ENCODE results near the gene CPS1.

Gene CPS1

DNA sequence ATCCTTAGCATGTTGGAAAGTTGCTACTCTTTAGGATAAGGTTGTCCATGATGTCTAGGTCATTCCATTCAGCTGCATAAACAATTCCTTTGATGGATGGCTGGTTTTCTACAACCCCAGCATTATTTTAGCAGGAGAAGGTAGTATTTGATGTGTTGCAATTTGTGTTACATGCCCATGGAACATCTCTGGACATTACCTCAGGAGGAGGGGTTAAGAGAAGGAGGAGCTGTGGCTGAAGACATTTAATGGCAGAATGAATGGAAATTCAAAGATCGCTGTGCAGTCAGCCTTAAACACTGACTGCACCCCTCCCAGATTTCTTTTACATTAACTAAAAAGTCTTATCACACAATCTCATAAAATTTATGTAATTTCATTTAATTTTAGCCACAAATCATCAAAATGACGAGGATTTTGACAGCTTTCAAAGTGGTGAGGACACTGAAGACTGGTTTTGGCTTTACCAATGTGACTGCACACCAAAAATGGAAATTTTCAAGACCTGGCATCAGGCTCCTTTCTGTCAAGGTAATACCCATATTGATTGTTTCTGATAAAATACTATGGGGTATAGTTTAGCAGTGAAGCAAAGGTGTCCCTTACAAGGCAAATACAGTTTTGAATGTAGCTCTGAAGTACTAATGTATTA, at the start of gene CPS1:
Gene CPS1, plus strand, starts transcription at position 271 of the 652 bp plus-strand sequence. Its CDS starts 135 bp downstream, at position 406.
- ChIA-PET POLR2A (no interaction called here), CTCF (no interaction called here)
- no peak for DNase-seq (ENCODE audit: extremely low spot score)
- TF ChIP-seq BHLHE40 (IDR thresholded peaks at IDR 0.05; ENCODE audit: borderline replicate concordance) (no peak), ELF4 (IDR thresholded peaks at IDR 0.05) (no peak), SUZ12 (IDR thresholded peaks at IDR 0.05) (no peak), TARDBP (IDR thresholded peaks at IDR 0.05) (no peak), HDGF (IDR thresholded peaks at IDR 0.05; ENCODE audit: borderline replicate concordance) (no peak), FOXA1 (IDR thresholded peaks at IDR 0.05) (no peak), CTBP1 (IDR thresholded peaks at IDR 0.05; ENCODE audit: borderline replicate concordance) (no peak)

- ChIA-PET CTCF (no interaction called here), POLR2A (no interaction called here)
- no peak for TF ChIP-seq FOXA1 (IDR thresholded peaks at IDR 0.05)
- no peak for TF ChIP-seq HDGF (IDR thresholded peaks at IDR 0.05; ENCODE audit: borderline replicate concordance)
- TF ChIP-seq ELF4 (IDR thresholded peaks at IDR 0.05): no peak
- TF ChIP-seq BHLHE40 (IDR thresholded peaks at IDR 0.05; ENCODE audit: borderline replicate concordance): no peak
- TF ChIP-seq ZNF384 (IDR thresholded peaks at IDR 0.05): no peak
- no peak for TF ChIP-seq FOXM1 (IDR thresholded peaks at IDR 0.05; ENCODE audit: borderline replicate concordance)
- TF ChIP-seq LEF1 (IDR thresholded peaks at IDR 0.05; ENCODE audit: borderline replicate concordance): no peak
- DNase-seq (ENCODE audit: extremely low spot score): no peak
These were observed 40.5 kb upstream of the CPS1 start for GRCh38 chr2:210515911-210516310.

- no peak for DNase-seq (ENCODE audit: extremely low spot score)
- POLR2A ChIA-PET: no interaction called here
- TF ChIP-seq ZNF384 (IDR thresholded peaks at IDR 0.05): no peak
- TF ChIP-seq FOXM1 (IDR thresholded peaks at IDR 0.05; ENCODE audit: borderline replicate concordance): no peak
- no peak for TF ChIP-seq BHLHE40 (IDR thresholded peaks at IDR 0.05; ENCODE audit: borderline replicate concordance)
- no peak for TF ChIP-seq L3MBTL2 (conservative IDR thresholded peaks at IDR 0.05)
- no peak for TF ChIP-seq ARNT (IDR thresholded peaks at IDR 0.05)
- TF ChIP-seq SP1 (IDR thresholded peaks at IDR 0.05): no peak
- TF ChIP-seq FOXA1 (IDR thresholded peaks at IDR 0.05): no peak
- TF ChIP-seq PKNOX1 (IDR thresholded peaks at IDR 0.05): no peak
- CTCF ChIA-PET: no interaction called here
These were observed 39.1 kb upstream of the CPS1 start for GRCh38 chr2:210517264-210517663.

DNA sequence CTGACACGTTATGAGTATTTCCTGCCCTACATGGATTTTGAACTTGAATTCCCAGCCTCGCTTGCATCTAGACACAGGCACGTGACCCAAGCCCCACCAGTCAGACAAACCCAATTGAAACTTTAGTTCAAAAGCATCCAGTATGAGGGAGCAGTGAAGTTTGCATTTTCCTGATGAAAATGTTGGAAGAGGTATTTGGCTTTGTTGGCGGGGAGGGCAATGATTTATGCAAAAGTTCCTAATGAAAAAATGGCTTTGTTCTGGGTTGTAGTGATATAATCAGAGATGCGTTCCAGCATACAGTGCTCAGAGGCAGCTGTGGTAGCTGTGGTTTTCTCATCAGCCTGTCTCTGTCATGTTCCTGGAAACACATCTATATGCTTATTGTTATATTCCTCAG, 36.8 kb upstream of the CPS1 start:
- DNase-seq (ENCODE audit: extremely low spot score): no peak
- TF ChIP-seq HDGF (IDR thresholded peaks at IDR 0.05; ENCODE audit: borderline replicate concordance): no peak
- TF ChIP-seq NFRKB (IDR thresholded peaks at IDR 0.05): no peak
- no peak for TF ChIP-seq LEF1 (IDR thresholded peaks at IDR 0.05; ENCODE audit: borderline replicate concordance)
- no peak for TF ChIP-seq TARDBP (IDR thresholded peaks at IDR 0.05)
- no peak for TF ChIP-seq FOXM1 (IDR thresholded peaks at IDR 0.05; ENCODE audit: borderline replicate concordance)
- CTCF ChIA-PET: no interaction called here
- POLR2A ChIA-PET: no interaction called here

GRCh38 chr2:210522399-210522798, 34.0 kb upstream of the CPS1 start:
- ChIA-PET POLR2A (no interaction called here), CTCF (no interaction called here)
- no peak for DNase-seq (ENCODE audit: extremely low spot score)
- TF ChIP-seq FOXK2 (IDR thresholded peaks at IDR 0.05): no peak
- no peak for TF ChIP-seq CTBP1 (IDR thresholded peaks at IDR 0.05; ENCODE audit: borderline replicate concordance)
- no peak for TF ChIP-seq FOXA1 (IDR thresholded peaks at IDR 0.05)
- no peak for TF ChIP-seq ARNT (IDR thresholded peaks at IDR 0.05)
- TF ChIP-seq BHLHE40 (IDR thresholded peaks at IDR 0.05; ENCODE audit: borderline replicate concordance): no peak
- no peak for TF ChIP-seq ELF4 (IDR thresholded peaks at IDR 0.05)
- TF ChIP-seq ZNF384 (IDR thresholded peaks at IDR 0.05): no peak
- no peak for TF ChIP-seq FOXM1 (IDR thresholded peaks at IDR 0.05; ENCODE audit: borderline replicate concordance)
- TF ChIP-seq HDGF (IDR thresholded peaks at IDR 0.05; ENCODE audit: borderline replicate concordance): no peak
- TF ChIP-seq SUZ12 (IDR thresholded peaks at IDR 0.05): no peak

- TF ChIP-seq BHLHE40 (IDR thresholded peaks at IDR 0.05; ENCODE audit: borderline replicate concordance): no peak
- no peak for TF ChIP-seq ELF4 (IDR thresholded peaks at IDR 0.05)
- TF ChIP-seq FOXA1 (IDR thresholded peaks at IDR 0.05): no peak
- TF ChIP-seq ARNT (IDR thresholded peaks at IDR 0.05): no peak
- no peak for TF ChIP-seq HDGF (IDR thresholded peaks at IDR 0.05; ENCODE audit: borderline replicate concordance)
- TF ChIP-seq FOXK2 (IDR thresholded peaks at IDR 0.05): no peak
- TF ChIP-seq FOXM1 (IDR thresholded peaks at IDR 0.05; ENCODE audit: borderline replicate concordance): no peak
- TF ChIP-seq SP1 (IDR thresholded peaks at IDR 0.05): no peak
- DNase-seq (ENCODE audit: extremely low spot score): no peak
- CTCF ChIA-PET: no interaction called here
- POLR2A ChIA-PET: no interaction called here
These were observed 32.6 kb upstream of the CPS1 start for GRCh38 chr2:210523650-210524289.

DNA sequence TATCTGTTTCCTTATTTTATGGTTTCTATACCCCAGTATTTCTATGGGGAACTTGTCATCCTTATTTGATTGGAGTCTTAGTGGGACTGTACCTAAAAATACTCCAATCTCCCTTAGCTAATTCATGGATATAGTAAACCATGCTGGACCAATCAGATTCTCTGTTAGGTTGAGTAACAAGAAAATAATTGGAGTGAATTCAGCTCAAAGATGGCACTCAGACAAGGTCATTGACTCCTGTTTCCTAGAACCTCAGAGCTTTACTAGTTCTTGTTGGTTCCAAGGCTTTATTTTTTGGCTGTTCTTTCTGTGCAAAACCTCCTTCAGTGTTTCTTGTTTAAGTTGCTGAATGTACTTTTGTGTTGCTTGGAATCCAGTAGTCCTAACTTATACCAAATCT, 31.9 kb upstream of the CPS1 start:
- DNase-seq (ENCODE audit: extremely low spot score): no peak
- ChIA-PET POLR2A (no interaction called here), CTCF (no interaction called here)
- TF ChIP-seq PKNOX1 (IDR thresholded peaks at IDR 0.05) (no peak), HDGF (IDR thresholded peaks at IDR 0.05; ENCODE audit: borderline replicate concordance) (no peak), LEF1 (IDR thresholded peaks at IDR 0.05; ENCODE audit: borderline replicate concordance) (no peak), ZNF384 (IDR thresholded peaks at IDR 0.05) (no peak), NFRKB (IDR thresholded peaks at IDR 0.05) (no peak), FOXM1 (IDR thresholded peaks at IDR 0.05; ENCODE audit: borderline replicate concordance) (no peak), FOXA1 (IDR thresholded peaks at IDR 0.05) (no peak), TARDBP (IDR thresholded peaks at IDR 0.05) (no peak), L3MBTL2 (conservative IDR thresholded peaks at IDR 0.05) (no peak), ARNT (IDR thresholded peaks at IDR 0.05) (no peak), SP1 (IDR thresholded peaks at IDR 0.05) (no peak), BHLHE40 (IDR thresholded peaks at IDR 0.05; ENCODE audit: borderline replicate concordance) (no peak), ELF4 (IDR thresholded peaks at IDR 0.05) (no peak), SUZ12 (IDR thresholded peaks at IDR 0.05) (no peak), FOXK2 (IDR thresholded peaks at IDR 0.05) (no peak), CTBP1 (IDR thresholded peaks at IDR 0.05; ENCODE audit: borderline replicate concordance) (no peak)

All from HEK293T (cell line).